Caco-2 (cell line): ENCODE results near the gene GALNTL6. TPM values are rescaled to one million over a fixed set of nuclear protein-coding genes. Genes with fewer than 3 reads are reported as not detected.
A peak's percentile ranks its signal among the peaks of the same experiment; 100 is the strongest.
"Not testable (repeated sequence)": the region's sequence is repeated elsewhere in the genome, so short reads cannot be mapped to it uniquely, and the experiment has no call there.

Source experiments
- BruUV-seq: library from RNA; stranded (reverse); fragments of 400-500 nt; replicated peaks from 2 replicates; lab custom pipeline; 2021; lab: Mats Ljungman, UMichigan
- CTCF ChIA-PET: fragments of 300-600 bp; sonication (Branson Sonifier 250); formaldehyde crosslinking; loops from one replicate; lab custom pipeline; 2022; ENCODE audit warnings: antibody characterized with exemption; lab: Charles Lee
- POLR2A ChIA-PET: fragments of 300-600 bp; sonication (Branson Sonifier 250); formaldehyde crosslinking; loops from one replicate; lab custom pipeline; 2022; ENCODE audit warnings: antibody characterized with exemption; lab: Charles Lee
- DNase-seq, 2 experiments: peaks; one replicate each; pipeline versions ENCODE4 v3.0.0 to v3.0.0-alpha.2; 2020 to 2022
- H3K27me3 ChIP-seq: replicated peaks from 2 replicates; pipeline ENCODE4 v1.6.0; 2011; ENCODE audit warnings: low read length; ENCODE audit not compliant: control insufficient read depth, insufficient read depth
- H3K36me3 ChIP-seq: 2 replicates; pipeline ENCODE4 v1.5.1; 2011; ENCODE audit warnings: low read length; ENCODE audit not compliant: control insufficient read depth, insufficient read depth
- H3K4me1 ChIP-seq: fragments of 250-450 bp; sonication (Bioruptor Pico); 2 replicates; pipeline ENCODE4 v1.5.1; 2020; ENCODE audit warnings: mild to moderate bottlenecking
- H3K4me3 ChIP-seq: 2 replicates; pipeline ENCODE4 v1.5.1; 2011; ENCODE audit warnings: low read depth, mild to moderate bottlenecking, control low read depth, low read length
- H3K9me3 ChIP-seq: fragments of 250-450 bp; sonication (Bioruptor Pico); 2 replicates; pipeline ENCODE4 v1.5.1; 2020; ENCODE audit warnings: mild to moderate bottlenecking, moderate library complexity
- H3K27ac Mint-ChIP-seq: one replicate; pipeline ENCODE4 v1.8.0; 2022; ENCODE audit warnings: mixed read lengths; ENCODE audit not compliant: unreplicated experiment
- H3K27me3 Mint-ChIP-seq: one replicate; pipeline ENCODE4 v1.8.0; 2022; ENCODE audit warnings: mixed read lengths; ENCODE audit not compliant: insufficient read depth, unreplicated experiment
- H3K36me3 Mint-ChIP-seq: one replicate; pipeline ENCODE4 v1.8.0; 2022; ENCODE audit warnings: mild to moderate bottlenecking, mixed read lengths; ENCODE audit not compliant: insufficient read depth, unreplicated experiment
- H3K4me1 Mint-ChIP-seq: one replicate; pipeline ENCODE4 v1.8.0; 2022; ENCODE audit warnings: low read depth, mixed read lengths; ENCODE audit not compliant: unreplicated experiment
- H3K4me3 Mint-ChIP-seq: one replicate; pipeline ENCODE4 v1.8.0; 2022; ENCODE audit warnings: mild to moderate bottlenecking, moderate library complexity, mixed read lengths; ENCODE audit not compliant: unreplicated experiment
- H3K9me3 Mint-ChIP-seq: one replicate; pipeline ENCODE4 v1.8.0; 2022; ENCODE audit warnings: mixed read lengths; ENCODE audit not compliant: unreplicated experiment
- intact Hi-C: fragments of 100-400 bp; cut with micrococcal nuclease; formaldehyde crosslinking; loops from one replicate; pipeline ENCODE4 v1.10.0; 2022; ENCODE audit not compliant: unreplicated experiment
- total RNA-seq: library from RNA; stranded (reverse); gene quantifications from 2 replicates; pipeline ENCODE4 v1.2.3, GENCODE V29; 2022
- TF ChIP-seq, protein P1 (sequence below), 2 experiments: fragments of 200-600 bp in 1 of 2; IDR thresholded peaks; 1 replicate in 1 of 2; 2 replicates in 1 of 2; pipeline versions ENCODE4 v1.5.1 to v1.8.0; 2011 to 2022; ENCODE audit warnings: antibody characterized with exemption in 1 of 2, control low read depth in 1 of 2, inconsistent platforms in 1 of 2, low read depth in 1 of 2, low read length in 1 of 2, mild to moderate bottlenecking in 1 of 2, moderate library complexity in 1 of 2; ENCODE audit not compliant: insufficient read depth in 1 of 2, severe bottlenecking in 1 of 2, unreplicated experiment in 1 of 2

GALNTL6 gene
- total RNA-seq, 1 experiment from 2014 or later = not detected

DNA sequence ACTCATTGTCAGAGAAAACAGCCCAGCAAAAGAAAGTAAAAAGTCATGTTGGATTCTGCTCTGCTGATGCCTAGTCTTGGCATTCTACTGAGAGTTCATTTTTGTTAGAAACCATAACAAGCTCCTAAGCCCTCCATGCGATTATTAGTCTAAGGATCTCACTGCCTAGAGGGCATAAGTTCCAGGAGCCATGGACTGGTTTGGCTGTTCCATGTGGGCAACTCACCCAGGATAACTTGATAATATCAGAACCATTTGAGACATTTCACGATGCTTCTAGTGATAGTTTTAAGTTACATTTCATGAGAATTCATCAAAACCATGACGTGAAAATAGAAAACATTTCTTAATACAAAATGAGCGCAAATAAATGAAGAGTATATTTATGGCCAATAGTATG, 978.6 kb downstream of the GALNTL6 start:
- intact Hi-C loops = no loop called here
- H3K4me1 ChIP-seq = peaks cover 17% of the 10 kb centered on the region
- no peaks in the 10 kb centered on the region for H3K36me3 ChIP-seq
- Mint-ChIP-seq H3K27me3 (no peaks in the 10 kb centered on the region), H3K36me3 (no peaks in the 10 kb centered on the region), H3K27ac (no peak overlapping the region), H3K4me1 (peaks cover 13% of the 10 kb centered on the region), H3K4me3 (no peak overlapping the region), H3K9me3 (no peaks in the 10 kb centered on the region)
- POLR2A ChIA-PET = no interaction called here
- BruUV-seq = no TSS peak
- DNase-seq = no peak
- H3K27me3 ChIP-seq = no peaks in the 10 kb centered on the region
- TF ChIP-seq, protein P1, sequence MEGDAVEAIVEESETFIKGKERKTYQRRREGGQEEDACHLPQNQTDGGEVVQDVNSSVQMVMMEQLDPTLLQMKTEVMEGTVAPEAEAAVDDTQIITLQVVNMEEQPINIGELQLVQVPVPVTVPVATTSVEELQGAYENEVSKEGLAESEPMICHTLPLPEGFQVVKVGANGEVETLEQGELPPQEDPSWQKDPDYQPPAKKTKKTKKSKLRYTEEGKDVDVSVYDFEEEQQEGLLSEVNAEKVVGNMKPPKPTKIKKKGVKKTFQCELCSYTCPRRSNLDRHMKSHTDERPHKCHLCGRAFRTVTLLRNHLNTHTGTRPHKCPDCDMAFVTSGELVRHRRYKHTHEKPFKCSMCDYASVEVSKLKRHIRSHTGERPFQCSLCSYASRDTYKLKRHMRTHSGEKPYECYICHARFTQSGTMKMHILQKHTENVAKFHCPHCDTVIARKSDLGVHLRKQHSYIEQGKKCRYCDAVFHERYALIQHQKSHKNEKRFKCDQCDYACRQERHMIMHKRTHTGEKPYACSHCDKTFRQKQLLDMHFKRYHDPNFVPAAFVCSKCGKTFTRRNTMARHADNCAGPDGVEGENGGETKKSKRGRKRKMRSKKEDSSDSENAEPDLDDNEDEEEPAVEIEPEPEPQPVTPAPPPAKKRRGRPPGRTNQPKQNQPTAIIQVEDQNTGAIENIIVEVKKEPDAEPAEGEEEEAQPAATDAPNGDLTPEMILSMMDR (IDR thresholded peaks at IDR 0.05; ENCODE audit: insufficient read depth in 1 of 2, low read depth in 1 of 2, low read length in 1 of 2, severe bottlenecking in 1 of 2, unreplicated experiment in 1 of 2) = no peak
- no peaks in the 10 kb centered on the region for H3K9me3 ChIP-seq
- no peak overlapping the region for H3K4me3 ChIP-seq
- CTCF ChIA-PET = no interaction called here

DNA sequence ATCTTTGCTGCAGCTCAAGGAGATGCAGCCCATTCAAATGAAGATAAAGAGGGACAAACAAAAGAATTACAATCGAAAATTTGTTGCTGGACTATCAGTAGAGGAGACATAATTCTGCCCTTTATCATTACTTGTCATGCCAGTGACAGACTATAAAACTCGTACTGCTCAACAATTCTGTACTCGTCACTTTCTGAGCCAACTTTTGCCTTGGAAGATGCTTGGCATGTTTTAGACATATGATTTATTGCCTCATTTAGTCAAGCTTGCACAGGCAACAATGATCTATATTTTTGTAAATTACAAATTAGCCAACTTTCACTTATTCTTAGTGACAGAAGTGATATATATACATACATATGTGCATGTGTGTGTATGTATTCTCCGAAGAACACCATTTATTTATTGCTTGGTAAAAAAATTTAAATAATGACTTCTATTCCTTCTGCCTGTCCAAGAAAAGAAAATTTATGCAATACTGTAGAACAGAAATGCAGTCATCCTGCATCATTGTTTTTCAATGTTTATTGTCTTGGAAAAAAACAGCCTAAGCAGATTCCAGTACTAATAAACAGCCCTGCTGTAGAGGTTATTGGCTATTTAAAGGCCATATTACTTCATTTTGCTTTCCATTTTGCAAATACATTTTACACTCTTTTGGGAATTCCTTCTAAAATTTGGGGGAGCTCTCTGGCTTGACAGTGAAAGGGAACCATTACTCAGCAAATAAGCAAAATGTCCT, 980.5 kb downstream of the GALNTL6 start:
- ChIA-PET POLR2A (no interaction called here), CTCF (no interaction called here)
- Mint-ChIP-seq H3K27me3 (no peaks in the 10 kb centered on the region), H3K4me1 (peaks cover 21% of the 10 kb centered on the region), H3K9me3 (no peaks in the 10 kb centered on the region), H3K4me3 (no peak overlapping the region), H3K27ac (no peak overlapping the region), H3K36me3 (no peaks in the 10 kb centered on the region)
- no peaks in the 10 kb centered on the region for H3K36me3 ChIP-seq
- no peak overlapping the region for H3K4me3 ChIP-seq
- H3K9me3 ChIP-seq = no peaks in the 10 kb centered on the region
- intact Hi-C loops = loop anchor here (2.0 kb wide), 1 partner anchor 21 kb away; no protein-coding TSS in a partner anchor
- no peak for DNase-seq
- no TSS peak for BruUV-seq
- TF ChIP-seq, protein P1 (IDR thresholded peaks at IDR 0.05; ENCODE audit: insufficient read depth in 1 of 2, low read depth in 1 of 2, low read length in 1 of 2, severe bottlenecking in 1 of 2, unreplicated experiment in 1 of 2) = no peak
- H3K4me1 ChIP-seq = peaks cover 17% of the 10 kb centered on the region
- no peaks in the 10 kb centered on the region for H3K27me3 ChIP-seq

DNA sequence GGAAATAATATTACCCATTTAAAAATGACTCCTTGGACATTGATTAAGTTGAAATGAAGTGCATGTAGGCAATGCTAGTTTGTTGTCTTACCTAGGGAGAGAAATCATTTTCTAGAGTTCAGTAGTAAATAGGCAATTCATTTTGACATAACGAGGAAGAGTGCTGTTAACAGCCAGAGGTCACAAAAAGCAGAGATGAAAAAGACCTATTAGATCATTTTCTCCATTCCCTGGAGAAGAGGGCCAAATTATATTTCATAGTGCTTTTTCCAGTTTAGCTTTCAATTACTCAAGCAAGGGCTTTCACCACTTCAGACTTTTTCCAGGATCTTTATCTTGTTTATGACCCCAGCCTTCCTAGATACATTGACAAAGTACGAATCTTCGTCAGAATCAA, 981.1 kb downstream of the GALNTL6 start:
- Histone ChIP-seq H3K9me3 (no peaks in the 10 kb centered on the region), H3K4me1 (peaks cover 17% of the 10 kb centered on the region), H3K27me3 (no peaks in the 10 kb centered on the region), H3K36me3 (no peaks in the 10 kb centered on the region), H3K4me3 (no peak overlapping the region)
- Mint-ChIP-seq H3K4me3 (no peak overlapping the region), H3K27me3 (no peaks in the 10 kb centered on the region), H3K4me1 (peaks cover 26% of the 10 kb centered on the region), H3K9me3 (no peaks in the 10 kb centered on the region), H3K27ac (peak overlapping the region; percentile 49), H3K36me3 (no peaks in the 10 kb centered on the region)
- BruUV-seq = no TSS peak
- CTCF ChIA-PET = no interaction called here
- no peak for DNase-seq
- TF ChIP-seq, protein P1 (IDR thresholded peaks at IDR 0.05; ENCODE audit: insufficient read depth in 1 of 2, low read depth in 1 of 2, low read length in 1 of 2, severe bottlenecking in 1 of 2, unreplicated experiment in 1 of 2) = no peak
- intact Hi-C loops = loop anchor here (2.0 kb wide), 1 partner anchor 20 kb away; no protein-coding TSS in a partner anchor
- POLR2A ChIA-PET = no interaction called here

DNA sequence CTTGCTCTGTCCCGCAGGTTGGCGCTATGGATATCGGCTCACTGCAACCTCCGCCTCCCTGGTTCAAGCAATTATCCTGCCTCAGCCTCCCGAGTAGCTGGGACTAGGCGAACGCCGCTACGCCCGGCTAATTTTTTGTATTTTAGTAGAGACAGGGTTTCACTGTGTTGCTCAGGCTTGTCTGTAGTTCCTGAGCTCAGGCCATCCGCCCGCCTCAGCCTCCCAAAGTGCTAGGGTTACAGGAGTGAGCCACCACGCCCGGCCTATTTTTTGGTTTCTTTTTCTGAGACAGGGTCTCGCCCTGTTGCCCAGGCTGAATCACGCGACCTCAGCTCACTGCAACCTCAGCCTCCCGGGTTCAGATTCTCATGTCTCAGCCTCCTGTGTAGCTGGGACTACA, 984.1 kb downstream of the GALNTL6 start:
- H3K27ac Mint-ChIP-seq, H3K36me3 ChIP-seq, H3K4me3 Mint-ChIP-seq, H3K4me3 ChIP-seq, H3K27me3 ChIP-seq, CTCF ChIA-PET, POLR2A ChIA-PET, H3K27me3 Mint-ChIP-seq, H3K9me3 Mint-ChIP-seq, DNase-seq, H3K36me3 Mint-ChIP-seq, intact Hi-C loops, BruUV-seq, H3K9me3 ChIP-seq: not testable (repeated sequence)
- H3K4me1 Mint-ChIP-seq = peaks cover 26% of the 10 kb centered on the region
- peaks cover 17% of the 10 kb centered on the region for H3K4me1 ChIP-seq
